ENCODE measurements around the gene AP2B1.
A peak's percentile ranks its signal among the peaks of the same experiment; 100 is the strongest.

Gene AP2B1

DNA sequence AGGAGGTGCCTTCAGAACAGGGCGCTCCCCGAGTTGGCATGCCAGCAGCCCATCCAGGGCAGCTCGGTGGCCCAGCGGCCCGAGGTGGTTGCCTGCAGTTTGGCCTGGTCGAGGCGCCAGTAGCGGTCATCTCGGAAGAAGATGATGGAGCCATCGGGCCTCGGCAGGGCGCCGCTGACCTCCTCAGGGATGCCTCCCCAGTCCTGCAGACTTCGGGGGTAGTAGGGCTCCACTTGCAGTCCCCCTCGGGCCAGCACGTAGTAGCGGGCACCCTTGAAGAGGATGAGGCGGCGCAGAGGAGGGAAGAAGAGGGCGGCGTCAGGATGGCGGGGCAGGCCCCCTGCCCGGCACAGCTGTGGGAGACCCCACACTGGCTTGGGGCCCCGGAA lies 179.4 kb downstream of the AP2B1 start:
- no peak for DNase-seq
- H3K27ac ChIP-seq (ENCODE audit: low read length): no peak overlapping the region
- H3K4me2 ChIP-seq (ENCODE audit: low read depth, low read length): no peak overlapping the region

DNA sequence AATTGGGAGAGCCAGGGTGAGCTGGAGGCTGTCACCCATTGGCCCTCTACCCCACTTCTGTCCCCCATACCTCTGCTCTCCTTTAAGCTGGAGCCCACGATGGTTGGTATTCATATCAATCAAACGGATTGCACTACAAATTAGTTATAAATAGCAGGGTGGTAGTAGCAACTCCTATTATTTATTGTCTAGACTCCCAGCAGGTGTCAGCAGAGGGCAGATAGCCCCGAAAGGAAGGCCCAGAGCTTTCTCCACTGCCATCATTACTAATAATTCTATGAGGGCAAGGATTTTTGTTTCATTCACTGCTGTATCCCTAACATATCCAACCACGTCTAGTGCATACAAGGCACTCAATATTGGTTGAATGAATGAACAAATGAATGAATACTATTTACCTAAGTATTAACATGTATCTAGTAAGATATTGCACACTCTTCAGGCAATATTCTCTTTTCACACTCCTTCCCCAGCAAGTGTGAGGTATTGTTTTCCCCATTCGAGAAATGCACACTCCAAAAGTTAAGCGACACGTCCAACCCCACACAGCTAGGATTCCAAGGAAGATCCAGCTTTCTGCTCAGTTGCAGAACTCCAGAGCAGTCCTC lies 179.9 kb downstream of the AP2B1 start:
- Histone ChIP-seq H3K9ac (ENCODE audit: low read length) (no peak overlapping the region), H3K27me3 (replicated peaks; ENCODE audit: insufficient read depth, low read length) (peaks cover 14% of the 10 kb centered on the region; the same call in 1 of the 2 replicates), H3K4me1 (ENCODE audit: low read length) (no peaks in the 10 kb centered on the region), H3K79me2 (ENCODE audit: low read length) (no peaks in the 10 kb centered on the region), H3K4me3 (ENCODE audit: low read length) (no peak overlapping the region), H3K36me3 (replicated peaks; ENCODE audit: insufficient read depth, low read length) (no peaks in the 10 kb centered on the region), H4K20me1 (ENCODE audit: insufficient read depth, low read length) (no peaks in the 10 kb centered on the region), H2AFZ (ENCODE audit: low read length) (no peak overlapping the region), H3F3A (ENCODE audit: insufficient read depth, low read length) (no peaks in the 10 kb centered on the region), H3K4me2 (ENCODE audit: low read depth, low read length) (no peak overlapping the region), H3K9me3 (replicated peaks; ENCODE audit: insufficient read depth, low read length) (no peaks in the 10 kb centered on the region), H3K27ac (ENCODE audit: low read length) (no peak overlapping the region), H3K9me2 (replicated peaks; ENCODE audit: insufficient read depth, low read length) (no peaks in the 10 kb centered on the region)
- TF ChIP-seq, protein P1, sequence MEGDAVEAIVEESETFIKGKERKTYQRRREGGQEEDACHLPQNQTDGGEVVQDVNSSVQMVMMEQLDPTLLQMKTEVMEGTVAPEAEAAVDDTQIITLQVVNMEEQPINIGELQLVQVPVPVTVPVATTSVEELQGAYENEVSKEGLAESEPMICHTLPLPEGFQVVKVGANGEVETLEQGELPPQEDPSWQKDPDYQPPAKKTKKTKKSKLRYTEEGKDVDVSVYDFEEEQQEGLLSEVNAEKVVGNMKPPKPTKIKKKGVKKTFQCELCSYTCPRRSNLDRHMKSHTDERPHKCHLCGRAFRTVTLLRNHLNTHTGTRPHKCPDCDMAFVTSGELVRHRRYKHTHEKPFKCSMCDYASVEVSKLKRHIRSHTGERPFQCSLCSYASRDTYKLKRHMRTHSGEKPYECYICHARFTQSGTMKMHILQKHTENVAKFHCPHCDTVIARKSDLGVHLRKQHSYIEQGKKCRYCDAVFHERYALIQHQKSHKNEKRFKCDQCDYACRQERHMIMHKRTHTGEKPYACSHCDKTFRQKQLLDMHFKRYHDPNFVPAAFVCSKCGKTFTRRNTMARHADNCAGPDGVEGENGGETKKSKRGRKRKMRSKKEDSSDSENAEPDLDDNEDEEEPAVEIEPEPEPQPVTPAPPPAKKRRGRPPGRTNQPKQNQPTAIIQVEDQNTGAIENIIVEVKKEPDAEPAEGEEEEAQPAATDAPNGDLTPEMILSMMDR (IDR thresholded peaks at IDR 0.05; ENCODE audit: low read length): peak; percentile 58
- TF ChIP-seq EZH2phosphoT487 (IDR thresholded peaks at IDR 0.05; ENCODE audit: low read length): no peak
- TF ChIP-seq EZH2 (optimal IDR thresholded peaks at IDR 0.05; ENCODE audit: low read depth, low read length): no peak
- peak; percentile 48 for DNase-seq

More for the DNA sequence above, 179.4 kb downstream of the AP2B1 start:
- no peaks in the 10 kb centered on the region for H4K20me1 ChIP-seq (ENCODE audit: insufficient read depth, low read length)
- H3K9ac ChIP-seq (ENCODE audit: low read length): no peak overlapping the region
- H3K4me3 ChIP-seq (ENCODE audit: low read length): no peak overlapping the region
- H3K9me2 ChIP-seq (replicated peaks; ENCODE audit: insufficient read depth, low read length): no peaks in the 10 kb centered on the region
- H2AFZ ChIP-seq (ENCODE audit: low read length): no peak overlapping the region
- TF ChIP-seq EZH2phosphoT487 (IDR thresholded peaks at IDR 0.05; ENCODE audit: low read length): no peak
- TF ChIP-seq EZH2 (optimal IDR thresholded peaks at IDR 0.05; ENCODE audit: low read depth, low read length): no peak
- TF ChIP-seq, protein P1 (IDR thresholded peaks at IDR 0.05; ENCODE audit: low read length): no peak
- H3K36me3 ChIP-seq (replicated peaks; ENCODE audit: insufficient read depth, low read length): no peaks in the 10 kb centered on the region
- peaks cover 12% of the 10 kb centered on the region; the same call in 1 of the 2 replicates for H3K27me3 ChIP-seq (replicated peaks; ENCODE audit: insufficient read depth, low read length)
- H3F3A ChIP-seq (ENCODE audit: insufficient read depth, low read length): no peaks in the 10 kb centered on the region
- H3K79me2 ChIP-seq (ENCODE audit: low read length): no peaks in the 10 kb centered on the region
- no peaks in the 10 kb centered on the region for H3K4me1 ChIP-seq (ENCODE audit: low read length)
- no peaks in the 10 kb centered on the region for H3K9me3 ChIP-seq (replicated peaks; ENCODE audit: insufficient read depth, low read length)

DNA sequence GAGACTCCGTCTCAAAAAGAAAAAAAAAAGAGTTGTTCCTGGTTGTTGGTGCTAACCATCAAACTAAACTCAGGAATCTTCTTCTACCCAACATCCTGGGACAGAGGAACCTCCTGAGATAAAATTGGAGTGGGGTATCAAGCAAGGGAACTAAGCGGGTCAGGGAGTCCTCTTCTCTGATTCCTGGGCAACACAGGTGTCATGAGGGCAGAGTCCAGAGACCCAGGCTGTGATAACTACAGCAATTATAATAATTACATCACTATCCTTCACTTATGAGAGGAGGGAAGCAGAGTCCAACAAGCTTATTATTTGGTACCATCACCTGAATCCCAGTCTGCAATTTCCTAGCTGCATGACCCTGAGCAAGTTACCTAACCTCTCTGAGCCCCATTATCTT lies 181.7 kb downstream of the AP2B1 start:
- TF ChIP-seq EZH2 (optimal IDR thresholded peaks at IDR 0.05; ENCODE audit: low read depth, low read length) (no peak), EZH2phosphoT487 (IDR thresholded peaks at IDR 0.05; ENCODE audit: low read length) (no peak)
- TF ChIP-seq, protein P1 (IDR thresholded peaks at IDR 0.05; ENCODE audit: low read length): no peak
- Histone ChIP-seq H3K4me3 (ENCODE audit: low read length) (no peak overlapping the region), H3K4me2 (ENCODE audit: low read depth, low read length) (no peak overlapping the region), H4K20me1 (ENCODE audit: insufficient read depth, low read length) (no peaks in the 10 kb centered on the region), H3K9me2 (replicated peaks; ENCODE audit: insufficient read depth, low read length) (no peaks in the 10 kb centered on the region), H3K36me3 (replicated peaks; ENCODE audit: insufficient read depth, low read length) (no peaks in the 10 kb centered on the region), H3K27ac (ENCODE audit: low read length) (no peak overlapping the region), H3K79me2 (ENCODE audit: low read length) (no peaks in the 10 kb centered on the region), H3K9me3 (replicated peaks; ENCODE audit: insufficient read depth, low read length) (no peaks in the 10 kb centered on the region), H3F3A (ENCODE audit: insufficient read depth, low read length) (no peaks in the 10 kb centered on the region), H2AFZ (ENCODE audit: low read length) (no peak overlapping the region), H3K27me3 (replicated peaks; ENCODE audit: insufficient read depth, low read length) (peaks cover 25% of the 10 kb centered on the region; the same call in 1 of the 2 replicates), H3K9ac (ENCODE audit: low read length) (no peak overlapping the region), H3K4me1 (ENCODE audit: low read length) (no peaks in the 10 kb centered on the region)
- no peak for DNase-seq
